LoVo (cell line): ENCODE data around the gene PCED1B.
A peak's percentile ranks its signal among the peaks of the same experiment; 100 is the strongest.
"Not testable (repeated sequence)": the region's sequence is repeated elsewhere in the genome, so short reads cannot be mapped to it uniquely, and the experiment has no call there.

Experiments used
- DNase-seq: peaks from one replicate; pipeline ENCODE4 v3.0.0-alpha.2; 2016; ENCODE audit warnings: low spot score

PCED1B gene

DNA sequence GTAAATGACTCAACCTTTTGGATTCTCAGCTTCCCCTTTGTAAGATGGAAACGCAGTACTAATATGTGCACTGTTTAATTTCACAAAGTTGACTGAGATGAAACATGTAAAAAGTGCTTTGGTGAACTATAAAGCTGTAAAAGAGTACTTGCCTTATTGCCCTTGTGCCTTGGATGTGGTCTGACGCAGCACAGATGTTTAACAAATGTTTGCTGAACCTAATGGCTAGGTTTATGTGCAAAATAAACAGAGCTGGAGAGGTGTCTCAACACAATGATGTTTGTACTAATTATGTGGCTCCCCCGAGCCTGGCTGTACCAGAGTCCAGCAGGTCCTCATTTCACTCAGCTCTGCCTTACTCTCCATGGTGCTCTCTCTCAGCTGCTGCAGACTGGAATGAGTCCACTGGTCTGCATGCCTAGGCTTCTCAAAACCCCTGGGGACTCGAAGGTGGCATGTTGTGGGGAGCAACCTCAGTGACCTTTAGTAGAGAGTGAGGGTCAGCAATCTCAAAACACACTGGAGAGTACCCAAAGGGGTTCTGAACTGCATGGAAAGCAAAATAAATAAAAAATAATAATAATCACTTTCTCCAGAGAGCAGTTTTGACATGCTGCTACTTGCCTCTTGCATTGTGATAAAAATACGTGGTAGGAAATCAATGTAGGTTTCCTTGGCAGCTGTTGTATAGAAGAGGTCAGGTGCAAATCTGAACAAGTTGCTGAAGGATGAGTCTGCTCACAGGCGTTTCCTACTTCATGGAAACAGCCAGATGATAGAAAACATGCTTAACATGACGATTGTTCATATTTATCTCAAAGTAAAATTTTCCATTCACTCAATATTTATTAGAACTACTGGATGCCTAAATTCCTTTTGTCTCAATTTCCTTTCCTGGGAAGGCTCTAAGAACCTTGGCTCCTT lies 8.9 kb downstream of the PCED1B start:
- DNase-seq: peak; percentile 48

DNA sequence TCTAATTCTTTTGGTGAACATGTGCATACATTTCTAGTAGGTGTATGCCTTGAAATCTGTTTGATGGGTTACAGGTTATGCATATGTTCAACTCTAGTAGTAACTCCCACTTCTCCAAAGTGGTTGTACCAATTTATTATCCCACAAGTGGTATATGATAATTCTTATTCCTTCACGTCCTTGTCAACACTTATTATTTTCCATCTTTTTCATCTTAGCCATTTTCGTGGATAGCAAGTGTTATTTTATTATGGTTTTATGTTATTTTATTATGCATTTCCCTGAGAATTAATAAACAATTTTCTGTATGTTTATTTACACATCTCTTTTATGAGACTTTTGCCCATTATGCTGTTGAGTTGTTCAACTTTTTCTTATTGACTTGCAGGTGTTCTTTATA lies 11.6 kb downstream of the PCED1B start:
- no peak for DNase-seq

DNA sequence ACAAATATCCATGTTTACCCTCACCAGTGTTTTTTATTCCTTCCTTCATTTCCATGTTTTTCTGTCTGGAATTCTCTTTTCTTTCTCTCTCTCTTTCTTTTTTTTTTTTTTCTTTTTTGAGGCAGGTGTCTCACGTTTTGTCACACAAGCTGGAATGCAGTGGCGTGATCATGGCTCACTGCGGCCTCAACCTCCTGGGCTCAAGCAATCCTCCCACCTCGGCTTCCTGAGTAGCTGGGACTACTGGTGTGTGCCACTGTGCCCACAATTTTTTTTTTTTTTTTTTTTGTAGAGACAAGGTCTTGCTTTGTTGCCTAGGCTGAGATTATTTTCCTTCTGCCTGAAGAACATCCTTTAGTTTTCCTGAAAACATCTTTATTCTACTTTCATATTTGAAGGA lies 15.4 kb downstream of the PCED1B start:
- DNase-seq: no peak

DNA sequence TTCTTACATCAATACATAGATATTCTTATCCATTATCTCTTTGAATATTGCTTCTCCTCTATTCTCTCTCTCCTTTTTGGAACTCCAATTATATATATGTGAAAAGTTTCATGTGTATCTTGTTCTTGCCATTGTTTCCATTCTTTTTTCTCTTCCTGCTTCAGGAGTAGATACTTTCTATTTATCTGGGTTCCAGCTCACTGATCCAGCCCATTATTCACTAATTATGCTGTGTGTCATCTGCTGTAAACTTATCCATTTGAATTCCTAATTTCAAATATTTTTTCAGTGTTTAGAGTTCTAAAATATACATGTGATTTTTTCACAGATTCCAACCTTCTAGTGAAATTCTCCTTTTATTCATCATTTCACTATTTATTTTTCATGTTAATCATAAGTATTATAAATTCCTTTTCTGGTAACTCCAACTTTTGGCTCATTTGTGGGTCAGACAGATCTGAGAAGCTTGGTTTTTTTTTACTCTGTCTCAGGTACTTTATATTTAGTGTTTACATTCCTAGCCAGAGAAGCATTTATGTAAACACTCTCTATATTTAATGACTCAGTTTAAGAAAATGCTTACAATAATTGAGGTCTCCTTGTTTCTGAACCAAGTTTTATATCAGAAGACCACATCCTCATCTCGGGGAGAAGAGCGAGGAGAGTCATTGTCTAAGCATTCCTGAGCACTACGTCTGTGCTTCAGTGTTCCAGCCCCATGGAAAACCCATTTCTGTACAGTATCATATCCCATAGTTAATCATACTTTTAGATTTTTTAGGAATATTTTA lies 16.2 kb downstream of the PCED1B start:
- DNase-seq: peak; percentile 66

DNA sequence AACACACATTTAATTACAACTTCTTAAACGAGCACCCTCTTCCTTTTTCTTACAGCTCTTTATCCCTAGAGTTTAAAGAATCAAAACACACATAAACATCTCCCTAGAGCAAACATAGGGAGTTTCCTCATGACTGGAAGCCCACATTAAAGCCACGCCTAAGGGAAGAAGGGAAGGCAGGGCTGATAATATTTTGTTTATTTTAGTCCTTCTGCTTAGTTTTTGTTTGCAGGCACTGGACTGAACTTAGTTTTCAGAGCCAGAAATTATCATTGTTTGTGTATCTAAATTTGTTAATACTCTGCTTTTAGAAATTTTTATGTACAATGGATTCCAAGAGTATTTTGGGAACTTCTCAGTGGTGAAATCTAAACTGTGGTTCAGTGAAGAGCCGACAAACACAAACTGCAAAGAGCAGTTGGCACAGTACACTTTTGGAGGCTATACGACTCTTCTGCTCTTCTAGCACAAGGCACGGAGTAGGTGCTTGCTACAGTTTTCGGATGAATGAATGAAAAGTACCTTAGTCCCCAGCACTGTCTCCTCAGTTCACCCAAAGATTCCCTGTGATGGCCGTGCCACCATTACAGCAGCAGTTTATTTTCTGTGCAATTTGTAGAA lies 18.0 kb downstream of the PCED1B start:
- DNase-seq: peak; percentile 68

DNA sequence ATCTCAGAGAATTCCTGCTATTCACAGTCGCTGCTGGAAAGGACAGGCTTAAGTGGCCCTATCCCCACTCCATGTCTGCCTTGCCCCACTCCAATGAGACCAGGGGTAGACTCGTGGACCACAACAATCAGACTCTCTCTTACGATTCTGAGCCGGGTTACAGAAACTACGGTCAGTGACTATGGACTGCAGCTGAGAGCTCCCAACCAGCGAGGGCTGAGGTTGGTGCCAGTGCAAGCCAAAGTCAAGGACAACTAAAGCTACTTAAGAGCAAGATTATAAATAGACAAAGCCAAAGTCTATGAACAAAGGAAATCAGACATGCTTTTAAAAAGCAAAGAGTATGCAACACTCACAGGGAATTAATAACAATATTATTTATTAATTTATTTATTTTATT lies 18.7 kb downstream of the PCED1B start:
- no peak for DNase-seq

DNA sequence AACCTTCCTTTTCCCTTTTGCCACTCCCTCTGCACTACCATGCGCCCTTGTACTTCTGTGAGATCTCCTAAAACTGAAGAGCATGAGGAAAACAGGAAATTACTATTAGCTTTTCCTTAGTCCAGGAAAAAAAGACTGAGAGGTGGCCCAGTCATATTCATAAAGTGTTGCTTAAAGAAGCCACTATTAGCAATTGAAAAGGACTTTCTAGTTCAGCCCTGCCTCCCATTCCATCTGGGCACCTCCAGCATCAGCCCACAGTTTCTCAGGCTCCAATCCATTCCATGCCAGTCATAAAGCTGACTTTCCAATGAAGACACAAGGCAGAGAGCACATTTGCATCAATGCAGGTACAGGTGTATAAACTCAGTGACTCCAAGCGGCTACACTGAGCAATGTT lies 20.2 kb downstream of the PCED1B start:
- DNase-seq: no peak

DNA sequence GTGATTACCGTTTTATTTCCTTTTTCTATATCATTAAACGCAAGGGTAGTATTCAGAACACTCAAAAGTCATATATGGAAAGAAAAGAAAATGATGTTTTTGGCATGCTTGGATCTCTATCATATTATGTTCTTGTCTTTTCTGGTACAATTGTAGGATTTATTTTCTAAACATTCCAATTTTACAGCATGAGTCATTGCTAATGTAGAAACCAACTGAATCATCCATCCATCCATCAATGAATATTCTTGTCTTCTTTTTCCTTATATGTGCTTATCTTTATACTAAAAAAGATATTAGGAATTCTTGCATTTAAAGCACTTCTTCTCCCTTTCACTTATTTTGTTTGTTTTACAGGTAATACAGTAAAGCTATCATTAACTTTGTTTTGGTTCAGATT lies 20.7 kb downstream of the PCED1B start:
- DNase-seq: no peak

DNA sequence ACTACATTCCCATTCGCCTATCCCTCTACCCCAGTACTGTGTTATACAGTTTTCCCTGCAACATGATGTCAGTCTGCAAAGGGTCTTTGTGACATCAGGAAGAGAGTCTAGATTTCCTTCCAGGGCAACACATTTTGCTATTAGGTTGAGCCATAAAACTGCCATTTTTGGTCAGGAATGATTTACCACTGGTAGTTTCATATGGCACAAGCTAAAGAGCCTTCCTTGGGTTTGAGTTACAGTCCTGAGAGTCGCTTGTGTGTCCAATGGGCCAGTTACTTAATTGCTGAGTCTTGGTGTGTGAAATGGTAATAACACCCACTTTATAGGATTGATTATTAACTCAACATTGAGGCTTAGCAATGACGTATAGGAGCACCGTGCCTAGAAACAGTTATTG lies 23.0 kb downstream of the PCED1B start:
- no peak for DNase-seq

DNA sequence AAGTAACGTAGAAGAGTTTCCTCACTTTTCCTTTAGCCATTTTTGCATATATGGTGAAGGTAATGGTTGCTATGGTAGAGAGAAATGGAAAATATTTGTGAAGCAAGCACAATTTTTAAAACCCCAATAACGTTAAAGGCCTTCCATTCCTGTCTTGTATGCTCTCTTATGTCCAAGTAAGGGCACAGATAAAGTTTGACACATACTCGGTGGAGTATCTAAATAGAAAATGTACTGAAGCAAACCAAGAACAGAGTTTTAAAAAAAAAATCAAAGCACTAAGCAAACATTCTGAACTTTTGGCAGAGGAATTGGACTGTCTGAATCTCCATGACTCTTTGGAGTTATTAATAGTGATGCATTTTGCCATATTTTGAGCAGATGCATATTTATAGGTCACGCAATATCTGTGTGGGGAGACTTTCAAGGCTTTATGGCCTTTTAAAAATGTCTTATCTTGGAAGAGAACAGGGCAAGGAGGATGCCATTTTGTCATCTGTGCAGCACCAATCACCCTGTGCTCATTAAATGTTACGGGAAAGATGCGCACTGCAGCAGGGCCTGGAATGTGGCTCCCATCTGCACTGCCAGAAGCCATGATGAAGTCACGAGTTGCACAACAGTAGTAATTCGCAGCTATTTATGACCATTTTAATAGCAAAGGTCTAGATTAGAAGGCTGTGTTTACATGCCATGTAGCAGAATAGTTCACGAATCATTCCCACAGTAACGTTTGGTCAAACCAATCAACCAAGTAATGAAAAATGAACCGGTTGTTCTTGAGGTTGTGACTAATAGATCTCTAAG lies 23.6 kb downstream of the PCED1B start:
- DNase-seq: peak; percentile 34

DNA sequence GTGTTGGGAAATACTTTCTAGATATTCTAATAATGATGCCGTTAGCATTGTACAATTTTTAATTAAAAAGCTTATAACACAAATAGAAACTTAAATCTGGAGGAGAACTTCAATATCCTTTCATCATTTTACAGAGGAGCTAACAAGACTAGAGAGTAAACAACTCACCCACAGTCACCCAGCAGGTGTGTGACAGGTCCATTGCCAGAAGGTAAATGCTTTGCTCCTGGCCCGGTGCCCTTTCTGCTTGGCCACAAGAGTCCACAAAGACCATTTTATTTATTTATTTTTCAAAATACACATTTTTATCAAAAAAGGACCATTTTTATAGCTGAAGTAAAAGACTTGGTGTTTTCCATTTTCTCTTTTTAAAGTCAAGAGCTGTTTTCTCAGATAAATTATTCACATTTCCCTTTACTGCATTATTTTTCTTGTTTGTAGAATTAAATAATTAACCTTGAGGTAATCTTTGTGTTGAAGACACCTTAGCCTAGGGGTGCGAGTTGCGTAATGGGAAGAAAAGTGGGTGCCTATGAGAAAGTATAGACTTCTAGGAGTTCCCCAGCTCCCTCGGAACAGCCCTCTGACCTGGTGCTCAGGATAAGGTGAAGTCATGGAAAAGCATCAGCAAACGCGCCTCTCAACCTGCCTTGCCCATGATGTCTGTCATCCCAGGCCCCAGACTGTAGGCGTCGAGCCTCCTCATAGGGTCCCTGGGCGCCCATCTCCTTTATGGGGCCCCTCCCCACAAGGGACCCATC lies 26.7 kb downstream of the PCED1B start:
- DNase-seq: peak; percentile 50

DNA sequence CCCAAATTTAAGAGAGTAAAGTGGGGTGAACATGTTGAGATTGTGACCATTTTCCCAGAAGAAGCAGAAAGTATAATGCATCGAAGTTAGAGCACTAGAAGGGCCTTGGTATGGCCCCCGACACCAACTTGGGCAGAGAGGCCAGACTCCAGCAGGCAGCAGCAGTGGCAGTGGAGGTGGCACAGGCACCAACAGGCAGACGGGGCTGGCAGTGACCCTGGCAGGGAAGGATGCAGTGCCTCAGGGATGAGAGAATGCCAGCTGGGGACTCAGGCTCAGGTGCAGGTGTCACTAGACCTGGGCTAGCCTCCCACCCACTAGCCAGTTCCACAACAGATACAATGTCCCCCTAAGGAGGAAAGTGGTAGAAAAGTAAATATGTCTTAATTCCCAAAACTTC lies 28.0 kb downstream of the PCED1B start:
- DNase-seq: no peak

DNA sequence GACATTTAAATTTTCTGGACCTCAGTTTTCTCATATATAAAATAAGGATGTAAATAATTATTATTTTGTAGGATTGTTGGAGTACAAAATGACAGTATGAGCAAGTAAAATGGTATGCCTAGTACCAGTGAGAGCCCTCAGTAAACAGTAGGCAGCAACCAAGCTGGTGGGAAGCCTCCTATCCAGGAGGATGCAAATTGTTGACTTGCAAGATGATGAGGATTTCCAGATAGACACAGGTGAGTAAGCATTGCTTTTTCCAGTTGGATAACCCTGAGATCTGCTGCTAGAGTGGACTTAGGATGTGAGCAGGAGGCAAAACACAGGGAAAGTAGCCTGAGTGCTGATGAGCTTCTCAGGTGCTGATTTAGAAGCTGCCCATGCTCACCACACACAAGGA lies 28.5 kb downstream of the PCED1B start:
- no peak for DNase-seq

DNA sequence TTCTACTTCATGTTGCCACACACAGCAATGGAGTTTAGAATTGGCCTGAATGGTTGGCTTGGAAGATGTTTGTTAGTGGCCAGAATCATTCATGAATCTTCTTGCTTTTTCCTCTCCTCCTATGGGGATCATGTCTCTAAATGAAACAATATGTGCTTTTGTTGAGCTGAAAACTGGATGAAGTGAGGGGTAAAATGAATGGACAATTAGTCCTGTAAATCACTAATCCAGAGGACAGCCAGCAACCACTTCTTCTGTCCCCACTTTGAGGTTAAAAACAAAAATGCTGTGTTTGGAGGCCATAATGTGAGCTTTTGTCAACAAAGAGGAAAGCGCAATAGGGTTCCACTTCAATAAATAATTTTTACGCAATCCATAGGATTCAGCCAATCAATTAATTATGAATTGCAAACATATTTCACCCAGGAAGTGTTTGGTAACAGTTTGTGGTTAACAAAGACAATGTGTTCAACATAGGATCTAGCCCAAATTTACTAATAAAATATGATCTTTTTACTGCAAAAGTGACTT lies 30.7 kb downstream of the PCED1B start:
- no peak for DNase-seq

DNA sequence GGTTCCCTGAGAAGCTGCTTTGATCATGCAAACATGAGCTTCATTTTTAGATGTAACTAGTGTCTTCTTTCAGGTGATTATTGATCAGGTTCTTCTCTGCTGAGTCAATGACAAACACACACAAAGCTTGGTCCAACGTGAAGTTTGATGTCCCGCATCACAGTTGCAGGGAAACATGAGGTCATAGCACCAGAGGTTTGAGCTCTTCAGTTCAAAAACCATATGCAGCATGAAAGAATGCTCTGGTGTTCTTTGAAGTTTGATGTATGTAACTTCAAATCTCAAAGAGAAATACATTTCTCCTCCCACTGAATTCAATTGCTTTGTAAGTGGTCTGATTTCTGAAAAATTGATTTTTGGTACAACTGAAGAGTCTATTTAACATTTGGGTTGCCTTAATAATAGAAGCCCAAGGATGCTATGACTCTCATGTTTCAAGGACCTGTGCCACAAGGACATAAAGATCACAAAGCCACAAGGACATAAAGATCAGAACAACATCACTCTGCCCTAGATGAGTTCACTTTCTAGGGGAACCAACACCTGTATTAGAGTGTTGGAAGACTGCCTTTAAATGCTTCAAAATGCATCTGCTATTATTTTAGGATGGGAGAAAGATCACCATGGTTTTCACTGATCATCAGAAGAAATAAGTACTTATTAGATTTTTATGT lies 31.4 kb downstream of the PCED1B start:
- no peak for DNase-seq

DNA sequence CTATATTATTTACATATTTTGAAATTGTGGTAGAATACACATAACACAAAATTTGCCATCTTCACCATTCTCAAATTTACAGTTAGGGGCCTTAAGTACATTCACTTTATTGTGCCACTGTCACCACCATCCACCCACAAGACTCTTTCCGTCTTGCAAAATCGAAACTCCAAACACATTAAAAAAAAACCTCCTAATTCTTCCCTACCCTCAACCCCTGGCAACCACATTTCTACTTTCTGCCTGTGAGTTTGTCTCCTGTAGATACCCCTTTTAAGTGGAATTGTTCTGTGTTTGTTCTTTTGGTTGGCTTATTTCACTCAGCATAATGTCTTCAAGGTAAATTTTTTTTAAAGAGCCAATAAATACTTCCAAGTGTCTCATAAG lies 32.0 kb downstream of the PCED1B start:
- no peak for DNase-seq

DNA sequence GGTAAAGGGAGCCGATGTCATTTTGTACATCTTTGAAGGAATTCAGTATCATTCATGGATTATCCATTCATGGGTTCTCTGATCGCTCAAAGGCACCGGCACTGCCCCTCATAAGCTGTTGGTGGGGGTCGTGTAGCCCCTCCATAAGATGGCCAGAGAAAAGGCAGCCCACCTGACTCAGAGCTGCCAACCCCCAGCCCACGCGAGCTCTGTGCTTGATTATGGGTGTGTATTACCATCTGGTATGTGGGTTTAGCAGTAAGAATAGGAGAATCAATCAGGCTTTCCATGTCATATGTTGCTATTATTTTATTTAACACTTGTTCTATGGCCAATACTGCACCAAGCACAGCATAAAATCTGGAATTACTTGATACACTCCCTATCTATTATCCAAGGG lies 32.4 kb downstream of the PCED1B start:
- no peak for DNase-seq

DNA sequence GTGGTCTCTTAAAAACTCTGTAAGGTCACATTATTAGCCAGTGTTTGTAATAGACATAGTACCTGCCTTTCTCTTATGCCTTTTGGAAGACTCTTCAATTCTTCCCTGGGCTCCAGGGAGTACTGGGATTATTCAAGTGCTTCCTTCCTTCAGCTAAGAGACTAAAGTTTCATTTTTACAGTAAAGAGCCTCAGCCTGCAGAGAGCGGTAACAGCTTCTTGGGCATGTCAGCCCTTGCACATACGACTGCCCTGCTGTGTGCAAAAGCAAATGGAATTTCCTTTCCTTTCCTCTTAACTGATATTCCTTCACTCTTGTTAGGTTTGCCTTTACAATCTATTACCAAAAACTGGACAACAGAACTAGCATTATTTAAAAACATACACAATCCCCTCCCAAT lies 33.3 kb downstream of the PCED1B start:
- DNase-seq: no peak

DNA sequence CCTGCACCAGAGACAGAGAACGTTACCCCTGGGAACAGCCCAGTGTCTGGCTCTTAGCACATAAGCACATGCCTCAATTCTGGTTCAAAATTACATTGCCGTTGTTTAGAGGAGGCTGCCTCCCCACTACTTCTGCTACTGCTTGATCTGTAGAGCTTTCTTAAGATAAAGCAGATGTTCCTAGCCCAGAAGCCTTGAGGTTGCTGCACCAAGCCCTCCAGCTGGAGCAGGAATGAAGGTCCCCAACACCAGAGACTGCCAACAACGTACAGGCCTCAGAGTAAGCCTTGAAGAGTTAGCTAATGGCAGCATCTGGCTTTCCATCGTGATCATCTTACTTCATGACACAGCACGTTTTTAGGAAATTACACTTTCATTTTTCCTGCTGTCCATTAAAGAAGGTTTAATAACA lies 35.1 kb downstream of the PCED1B start:
- DNase-seq: no peak

DNA sequence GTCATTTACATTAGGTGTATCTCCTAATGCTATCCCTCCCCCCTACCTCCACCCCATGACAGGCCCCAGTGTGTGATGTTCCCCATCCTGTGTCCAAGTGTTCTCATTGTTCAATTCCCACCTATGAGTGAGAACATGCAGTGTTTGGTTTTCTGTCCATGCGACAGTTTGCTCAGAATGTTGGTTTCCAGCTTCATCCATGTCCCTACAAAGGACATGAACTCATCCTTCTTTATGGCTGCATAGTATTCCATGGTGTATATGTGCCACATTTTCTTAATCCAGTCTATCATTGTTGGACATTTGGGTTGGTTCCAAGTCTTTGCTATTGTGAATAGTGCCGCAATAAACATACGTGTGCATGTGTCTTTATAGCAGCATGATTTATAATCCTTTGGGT lies 37.9 kb downstream of the PCED1B start:
- not testable (repeated sequence) for DNase-seq
